Parathyroid adenoma (tissue), 2 donors: ENCODE data around the gene RASSF7.

Source experiments
- H2AFZ ChIP-seq: fragments of 300-600 bp; sonication (generic); one replicate; pipeline ENCODE4 v1.7.0; 2017; ENCODE audit warnings: antibody characterized with exemption, mild to moderate bottlenecking
- H3K27ac ChIP-seq: fragments of 300-600 bp; sonication (generic); one replicate; pipeline ENCODE4 v1.7.0; 2017
- H3K27me3 ChIP-seq: fragments of 300-600 bp; sonication (generic); one replicate; pipeline ENCODE4 v1.7.0; 2017; ENCODE audit warnings: low read length; ENCODE audit not compliant: control insufficient read depth, insufficient read depth
- H3K36me3 ChIP-seq: fragments of 300-600 bp; sonication (generic); one replicate; pipeline ENCODE4 v1.7.0; 2017; ENCODE audit warnings: low read length; ENCODE audit not compliant: control insufficient read depth, insufficient read depth
- H3K4me1 ChIP-seq: fragments of 300-600 bp; sonication (generic); one replicate; pipeline ENCODE4 v1.7.0; 2017; ENCODE audit warnings: control low read depth
- H3K4me2 ChIP-seq: fragments of 300-600 bp; sonication (generic); one replicate; pipeline ENCODE4 v1.7.0; 2017; ENCODE audit warnings: low read length
- H3K4me3 ChIP-seq: fragments of 300-600 bp; sonication (generic); one replicate; pipeline ENCODE4 v1.7.0; 2017; ENCODE audit warnings: low read depth, low read length
- H3K79me2 ChIP-seq: fragments of 300-600 bp; sonication (generic); one replicate; pipeline ENCODE4 v1.7.0; 2017; ENCODE audit warnings: control low read depth
- H3K9ac ChIP-seq: fragments of 300-600 bp; sonication (generic); one replicate; pipeline ENCODE4 v1.7.0; 2017; ENCODE audit warnings: mild to moderate bottlenecking
- H3K9me3 ChIP-seq: fragments of 300-600 bp; sonication (generic); one replicate; pipeline ENCODE4 v1.7.0; 2017; ENCODE audit warnings: low read length; ENCODE audit not compliant: control insufficient read depth
- CTCF ChIP-seq: fragments of 300-600 bp; sonication (generic); IDR thresholded peaks from one replicate; pipeline ENCODE4 v1.7.0; 2017; ENCODE audit warnings: antibody characterized with exemption, mild to moderate bottlenecking
- donor health status: primary hyperparathyroidism.

RASSF7 gene

GRCh38 chr11:607971-608659, 47.3 kb downstream of the RASSF7 start:
- Histone ChIP-seq H3K4me3 (no peak overlapping the region), H3K27me3 (no peaks in the 10 kb centered on the region), H3K27ac (no peak overlapping the region), H3K9me3 (no peaks in the 10 kb centered on the region), H3K36me3 (no peaks in the 10 kb centered on the region), H3K4me2 (no peak overlapping the region), H2AFZ (no peak overlapping the region), H3K4me1 (no peaks in the 10 kb centered on the region), H3K79me2 (no peaks in the 10 kb centered on the region), H3K9ac (no peak overlapping the region)
- TF ChIP-seq CTCF, result no peak

DNA sequence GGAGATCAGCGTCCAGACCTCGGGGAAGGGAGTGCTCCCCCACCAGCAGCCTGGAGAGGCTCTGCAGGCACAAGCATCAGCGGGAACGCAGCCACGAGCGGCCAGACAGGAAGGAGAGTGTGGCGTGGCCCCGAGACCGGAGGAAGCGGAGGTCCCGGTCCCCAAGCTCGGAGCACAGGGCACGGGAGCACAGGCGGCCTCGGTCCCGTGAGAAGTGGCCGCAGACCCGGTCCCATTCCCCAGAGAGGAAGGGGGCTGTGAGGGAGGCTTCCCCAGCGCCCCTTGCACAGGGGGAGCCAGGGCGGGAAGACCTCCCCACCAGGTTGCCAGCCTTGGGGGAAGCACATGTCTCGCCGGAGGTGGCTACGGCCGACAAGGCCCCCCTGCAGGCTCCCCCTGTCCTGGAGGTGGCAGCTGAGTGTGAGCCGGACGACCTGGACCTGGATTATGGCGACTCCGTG, 48.1 kb downstream of the RASSF7 start:
- H3K4me1 ChIP-seq, result no peaks in the 10 kb centered on the region
- H3K9me3 ChIP-seq, result no peaks in the 10 kb centered on the region

DNA sequence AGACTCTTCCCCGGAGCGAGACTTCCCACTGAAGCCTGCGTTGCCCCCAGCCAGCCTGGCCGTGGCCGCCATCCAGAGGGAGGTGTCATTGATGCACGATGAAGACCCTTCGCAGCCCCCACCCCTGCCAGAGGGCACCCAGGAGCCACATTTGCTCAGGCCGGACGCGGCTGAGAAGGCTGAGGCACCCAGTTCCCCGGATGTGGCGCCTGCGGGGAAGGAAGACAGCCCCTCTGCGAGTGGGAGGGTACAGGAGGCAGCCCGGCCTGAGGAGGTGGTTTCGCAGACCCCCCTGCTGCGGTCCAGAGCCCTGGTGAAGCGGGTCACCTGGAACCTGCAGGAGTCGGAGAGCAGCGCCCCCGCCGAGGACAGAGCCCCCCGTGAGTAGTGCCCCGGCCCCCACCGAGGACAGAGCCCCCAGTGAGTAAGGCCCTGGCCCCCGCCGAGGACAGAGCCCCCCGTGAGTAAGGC, 48.6 kb downstream of the RASSF7 start:
- no peaks in the 10 kb centered on the region for H3K9me3 ChIP-seq
- H3K79me2 ChIP-seq, result no peaks in the 10 kb centered on the region
- H2AFZ ChIP-seq, result no peak overlapping the region
- TF ChIP-seq CTCF, result no peak
- no peaks in the 10 kb centered on the region for H3K4me1 ChIP-seq
- H3K27me3 ChIP-seq, result no peaks in the 10 kb centered on the region
- H3K4me3 ChIP-seq, result no peak overlapping the region
- no peak overlapping the region for H3K27ac ChIP-seq
- H3K36me3 ChIP-seq, result no peaks in the 10 kb centered on the region
- H3K9ac ChIP-seq, result no peak overlapping the region
- H3K4me2 ChIP-seq, result no peak overlapping the region

More for the DNA sequence above, 48.1 kb downstream of the RASSF7 start:
- no peak overlapping the region for H3K27ac ChIP-seq
- no peaks in the 10 kb centered on the region for H3K27me3 ChIP-seq
- no peak for TF ChIP-seq CTCF
- no peak overlapping the region for H3K4me3 ChIP-seq
- H3K9ac ChIP-seq, result no peak overlapping the region
- H3K4me2 ChIP-seq, result no peak overlapping the region
- no peak overlapping the region for H2AFZ ChIP-seq
- H3K36me3 ChIP-seq, result no peaks in the 10 kb centered on the region
- H3K79me2 ChIP-seq, result no peaks in the 10 kb centered on the region

DNA sequence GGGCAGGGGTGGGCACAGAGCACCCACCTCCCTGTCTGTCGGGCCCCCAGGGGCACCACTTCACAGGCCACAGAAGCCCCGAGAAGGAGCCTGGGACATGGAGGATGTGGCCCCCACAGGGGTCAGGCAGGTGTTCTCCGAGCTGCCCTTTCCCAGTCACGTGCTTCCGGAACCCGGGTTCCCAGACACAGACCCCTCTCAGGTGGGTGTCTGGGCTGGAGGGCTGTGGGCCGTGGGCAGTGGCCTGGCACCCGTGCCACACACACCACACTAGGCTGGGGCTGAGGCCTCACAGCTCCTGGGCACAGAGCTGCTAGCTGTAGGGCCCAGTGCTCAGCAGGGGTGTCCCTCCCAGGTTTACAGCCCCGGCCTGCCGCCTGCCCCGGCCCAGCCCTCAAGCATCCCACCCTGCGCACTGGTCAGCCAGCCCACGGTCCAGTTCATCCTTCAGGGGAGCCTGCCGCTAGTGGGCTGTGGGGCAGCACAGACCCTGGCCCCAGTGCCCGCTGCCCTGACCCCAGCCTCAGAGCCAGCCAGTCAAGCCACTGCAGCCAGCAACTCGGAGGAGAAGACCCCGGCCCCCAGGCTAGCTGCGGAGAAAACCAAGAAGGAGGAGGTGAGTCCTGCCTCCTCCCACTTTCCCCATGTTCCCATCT, 49.5 kb downstream of the RASSF7 start:
- H3K9me3 ChIP-seq, result no peaks in the 10 kb centered on the region
- no peak overlapping the region for H3K4me3 ChIP-seq
- H3K4me1 ChIP-seq, result no peaks in the 10 kb centered on the region
- no peak overlapping the region for H3K9ac ChIP-seq
- H3K36me3 ChIP-seq, result no peaks in the 10 kb centered on the region
- no peaks in the 10 kb centered on the region for H3K79me2 ChIP-seq
- H3K27ac ChIP-seq, result no peak overlapping the region
- no peak overlapping the region for H3K4me2 ChIP-seq
- TF ChIP-seq CTCF, result no peak
- no peak overlapping the region for H2AFZ ChIP-seq
- no peaks in the 10 kb centered on the region for H3K27me3 ChIP-seq
